ENCODE measurements around the gene ANKRD1.

DNA sequence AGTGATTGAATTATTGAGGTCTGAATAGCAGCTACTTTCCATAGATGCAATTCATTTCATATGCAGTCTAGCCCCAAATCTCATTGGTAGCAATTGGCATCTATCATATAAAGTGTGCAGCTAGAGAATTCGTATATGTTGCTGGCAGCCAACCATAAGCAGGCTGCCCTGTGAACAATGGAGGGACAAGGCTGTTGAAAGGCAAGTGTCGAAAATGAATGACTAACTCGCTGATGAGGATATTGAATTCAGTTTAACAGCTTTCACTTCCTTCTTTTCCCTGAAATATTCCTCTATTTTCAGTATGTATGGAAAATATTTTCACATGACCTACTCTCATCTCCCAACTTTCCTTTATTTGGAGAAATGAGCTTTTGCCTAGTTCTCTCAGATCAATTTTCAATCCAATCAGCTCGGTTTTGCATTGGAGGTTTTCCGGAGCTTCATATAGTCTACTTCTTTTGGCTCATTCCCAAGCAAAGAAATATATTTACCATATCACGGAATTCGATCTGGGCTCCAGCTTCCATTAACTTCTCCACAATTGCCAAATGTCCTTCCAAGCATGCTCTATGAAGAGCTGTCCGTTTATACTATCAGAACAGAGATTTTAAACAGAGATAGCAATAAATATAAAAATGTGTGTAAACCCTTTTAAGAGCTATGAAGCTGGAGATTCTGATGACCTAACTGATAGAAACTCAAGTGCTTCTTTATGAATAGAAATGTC is 3.5 kb downstream of the ANKRD1 start:
- TF ChIP-seq GATA3 (IDR thresholded peaks at IDR 0.05; ENCODE audit: low read depth, low read length), result peak; percentile 95
- TF ChIP-seq GATA2 (IDR thresholded peaks at IDR 0.05; ENCODE audit: low read depth, low read length), result peak; percentile 79
